ENCODE results near the gene PET100.
A peak's percentile ranks its signal among the peaks of the same experiment; 100 is the strongest.

DNA sequence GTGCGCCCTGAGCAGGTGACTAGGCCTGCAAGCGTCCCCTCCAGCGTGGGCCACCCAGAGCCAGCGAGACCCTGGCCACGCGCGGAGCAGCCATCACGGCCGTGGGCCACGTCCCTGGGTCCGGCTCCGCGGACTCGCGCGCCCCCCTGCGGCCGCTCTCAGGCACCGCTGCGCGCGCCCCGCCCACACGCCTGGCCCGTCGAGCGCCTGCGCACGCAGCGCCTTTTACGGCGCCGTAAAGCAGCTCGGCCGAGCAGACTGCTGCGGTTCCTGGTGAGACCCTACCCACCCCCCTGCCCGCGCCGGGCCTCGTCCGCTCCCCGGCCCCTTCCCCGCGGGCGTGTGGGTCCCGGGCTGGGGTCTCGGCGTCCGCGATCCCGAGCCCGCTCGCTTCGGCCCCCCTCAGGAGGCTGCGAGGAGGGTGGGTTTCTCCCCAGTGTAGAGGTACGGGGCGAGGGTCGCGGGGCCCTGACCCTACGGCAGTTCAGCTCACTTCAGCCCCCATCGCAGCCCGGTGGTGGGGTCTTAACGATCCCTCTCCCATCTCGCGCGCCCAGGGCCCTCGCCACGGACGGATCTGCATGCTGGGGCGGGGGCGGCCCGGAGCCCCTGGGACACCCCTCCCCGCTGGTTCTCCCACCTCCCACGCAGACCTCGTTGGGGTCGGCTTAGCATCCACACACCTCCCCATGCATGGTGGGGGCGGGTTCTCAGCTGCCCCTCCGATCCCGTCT lies 51.2 kb downstream of the PET100 start, which contains the start of gene TRAPPC5:
- TF ChIP-seq, protein P1, sequence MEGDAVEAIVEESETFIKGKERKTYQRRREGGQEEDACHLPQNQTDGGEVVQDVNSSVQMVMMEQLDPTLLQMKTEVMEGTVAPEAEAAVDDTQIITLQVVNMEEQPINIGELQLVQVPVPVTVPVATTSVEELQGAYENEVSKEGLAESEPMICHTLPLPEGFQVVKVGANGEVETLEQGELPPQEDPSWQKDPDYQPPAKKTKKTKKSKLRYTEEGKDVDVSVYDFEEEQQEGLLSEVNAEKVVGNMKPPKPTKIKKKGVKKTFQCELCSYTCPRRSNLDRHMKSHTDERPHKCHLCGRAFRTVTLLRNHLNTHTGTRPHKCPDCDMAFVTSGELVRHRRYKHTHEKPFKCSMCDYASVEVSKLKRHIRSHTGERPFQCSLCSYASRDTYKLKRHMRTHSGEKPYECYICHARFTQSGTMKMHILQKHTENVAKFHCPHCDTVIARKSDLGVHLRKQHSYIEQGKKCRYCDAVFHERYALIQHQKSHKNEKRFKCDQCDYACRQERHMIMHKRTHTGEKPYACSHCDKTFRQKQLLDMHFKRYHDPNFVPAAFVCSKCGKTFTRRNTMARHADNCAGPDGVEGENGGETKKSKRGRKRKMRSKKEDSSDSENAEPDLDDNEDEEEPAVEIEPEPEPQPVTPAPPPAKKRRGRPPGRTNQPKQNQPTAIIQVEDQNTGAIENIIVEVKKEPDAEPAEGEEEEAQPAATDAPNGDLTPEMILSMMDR (optimal IDR thresholded peaks at IDR 0.05 in 1 of 3, IDR thresholded peaks at IDR 0.05 in 1 of 3, conservative IDR thresholded peaks at IDR 0.05 in 1 of 3; ENCODE audit: extremely low read depth in 1 of 3, insufficient read depth in 2 of 3, low read length in 3 of 3): peak; percentile 63 to 90 (median 71)
- no peak for TF ChIP-seq EZH2 (IDR thresholded peaks at IDR 0.05; ENCODE audit: low read length)
